HTERT RPE-1 (cell line): Measurements from ENCODE around the gene SLIT3.

ENCODE experiments used
- in situ Hi-C: fragments of 300-500 bp; cut with MboI; formaldehyde crosslinking; loops from 4 replicates; pipeline ENCODE4 v1.14.3; 2020; ENCODE audit warnings: low sequenced_read_pairs

The SLIT3 gene

GRCh38 chr5:168817591-168817990 lies 483.3 kb downstream of the SLIT3 start:
- in situ Hi-C loops: no loop called here

DNA sequence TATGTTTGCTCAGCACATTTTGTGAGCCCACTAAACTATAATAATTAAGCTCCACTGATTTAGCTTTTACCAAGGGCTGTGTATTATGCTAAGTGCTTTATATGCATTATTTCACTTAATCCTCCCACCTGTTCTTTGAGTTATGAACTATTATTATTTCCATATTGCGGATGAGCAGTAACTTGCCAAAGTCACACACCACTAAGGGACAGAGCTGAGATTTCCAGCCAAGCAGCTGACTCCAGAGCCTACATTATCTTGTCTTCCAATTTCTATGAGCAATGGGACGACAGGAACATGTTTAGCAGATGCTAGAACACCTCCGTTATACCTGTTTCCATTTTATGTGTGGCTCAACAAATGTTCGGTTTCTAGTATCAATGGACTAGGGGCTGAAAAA lies 484.3 kb downstream of the SLIT3 start:
- in situ Hi-C loops: no loop called here

DNA sequence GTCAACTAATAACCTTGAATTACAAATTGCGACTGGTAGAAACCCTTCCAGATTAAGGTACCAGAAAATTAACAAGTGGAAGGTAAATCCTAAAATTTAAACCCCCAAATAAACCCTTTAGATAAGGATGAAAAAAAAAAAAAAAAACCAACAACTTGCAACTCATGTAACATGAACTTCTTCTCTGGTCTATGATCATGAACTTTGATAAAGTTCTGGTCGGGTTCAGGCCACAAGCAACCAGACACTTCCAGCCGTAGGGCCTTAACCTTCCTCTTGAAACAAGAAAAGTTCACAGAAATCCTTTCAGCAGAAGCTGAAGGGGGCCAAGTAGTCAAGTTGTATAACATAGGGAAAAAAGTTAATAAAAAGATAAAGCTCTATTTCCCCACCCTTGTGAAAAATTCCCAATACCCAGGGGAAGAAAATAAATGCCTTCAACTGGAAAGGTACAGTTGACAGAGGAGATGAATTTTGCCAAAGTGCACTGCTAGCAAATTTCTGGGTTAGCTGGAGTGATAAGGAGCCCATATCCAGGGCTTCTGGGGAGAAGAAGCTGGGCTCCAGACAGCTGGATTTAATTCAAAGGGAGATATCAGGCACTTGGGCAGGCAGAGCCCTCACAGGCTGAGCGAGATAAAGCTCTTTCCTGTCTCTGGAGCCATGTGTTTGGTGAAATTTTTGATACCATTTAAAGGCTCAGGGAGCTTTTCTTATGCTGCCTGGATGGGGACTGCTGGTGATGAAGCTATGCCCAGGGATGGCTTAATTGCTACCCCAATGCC lies 487.6 kb downstream of the SLIT3 start:
- in situ Hi-C loops: no loop called here

GRCh38 chr5:168810641-168811040 lies 490.3 kb downstream of the SLIT3 start:
- in situ Hi-C loops: no loop called here

DNA sequence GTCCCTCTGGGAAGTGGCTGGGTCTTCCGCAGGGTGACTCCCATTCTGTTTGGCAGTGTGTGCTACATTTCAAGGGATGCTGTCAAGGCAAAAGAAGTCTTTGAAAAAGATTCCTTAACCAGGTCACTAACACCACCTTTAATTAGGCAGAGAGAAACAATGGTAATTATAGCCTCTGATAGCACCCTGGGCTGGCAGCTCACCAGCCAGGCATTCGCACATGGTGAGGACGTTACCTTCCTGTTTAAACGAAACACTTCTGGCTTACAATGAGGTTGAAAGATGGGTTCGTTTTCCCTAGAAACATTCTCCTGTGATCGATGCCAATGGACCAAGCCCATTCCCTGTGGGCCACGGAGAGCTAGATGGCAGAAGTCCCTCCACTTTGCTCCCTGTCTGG lies 491.7 kb downstream of the SLIT3 start:
- in situ Hi-C loops: no loop called here

DNA sequence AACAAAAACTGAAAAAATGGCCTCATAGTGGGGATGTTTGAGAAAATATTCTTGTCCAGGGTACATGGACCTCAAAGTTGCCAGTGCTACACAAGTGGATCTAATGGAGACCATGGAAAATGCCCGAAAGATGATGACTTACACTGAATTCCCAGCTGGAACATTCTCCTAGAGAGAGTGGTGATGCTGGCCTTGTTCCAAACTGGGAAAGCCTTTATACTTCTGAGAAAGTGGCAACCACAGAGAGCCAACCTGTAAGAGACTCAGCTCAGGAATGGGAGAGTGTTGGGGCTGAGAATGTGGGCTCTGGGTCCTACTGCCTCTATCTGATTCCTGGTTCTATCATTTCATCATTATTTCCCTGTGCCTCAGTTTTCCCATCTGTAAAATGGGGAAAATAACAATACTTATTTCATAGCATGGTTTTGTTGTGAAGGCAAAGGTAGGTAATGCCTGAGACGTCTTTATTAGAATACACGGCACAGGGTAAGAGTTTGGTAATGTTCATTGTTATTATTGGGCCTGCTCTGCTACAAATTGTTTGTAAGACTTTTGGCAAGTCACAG lies 492.8 kb downstream of the SLIT3 start:
- in situ Hi-C loops: no loop called here

DNA sequence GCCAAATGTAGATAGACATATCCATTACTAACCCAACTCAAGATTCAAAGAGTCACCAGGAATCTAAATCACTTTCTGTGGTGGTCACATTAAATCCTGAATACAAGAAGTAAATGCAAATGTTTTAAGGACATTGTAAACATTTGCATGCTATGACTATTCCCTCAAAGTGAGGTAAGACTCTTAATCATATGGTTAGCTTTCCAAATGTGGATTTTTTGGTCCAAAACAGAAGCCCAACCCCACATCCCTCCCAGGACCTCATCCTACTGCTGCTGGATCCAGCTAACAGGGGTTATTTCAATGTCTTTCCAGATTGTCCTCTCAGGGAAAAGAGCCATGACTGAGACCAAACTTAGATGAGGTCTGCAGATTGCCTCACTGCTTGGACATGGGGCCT lies 493.7 kb downstream of the SLIT3 start:
- in situ Hi-C loops: no loop called here

DNA sequence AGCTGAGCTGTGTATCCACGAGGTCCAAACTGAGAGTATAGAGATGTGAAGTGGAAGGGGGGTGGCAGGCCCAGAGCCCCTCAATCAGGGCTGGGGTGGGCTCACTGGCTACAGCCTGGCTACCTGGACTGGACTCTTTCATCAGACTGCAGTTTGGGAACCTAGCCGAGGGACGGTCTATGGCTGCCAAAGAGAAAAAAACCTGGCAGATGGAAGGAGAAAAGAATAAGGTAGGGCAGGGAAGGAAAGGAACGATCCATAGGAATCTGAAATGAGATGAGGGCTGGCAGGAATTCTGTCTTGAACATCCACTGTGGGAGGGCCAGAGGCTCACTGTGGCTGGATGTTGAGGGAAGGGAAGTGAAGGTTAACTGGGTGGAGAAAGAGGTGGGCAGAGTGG lies 497.4 kb downstream of the SLIT3 start:
- in situ Hi-C loops: no loop called here

- in situ Hi-C loops: no loop called here
These were observed 498.6 kb downstream of the SLIT3 start for GRCh38 chr5:168802337-168802736.

DNA sequence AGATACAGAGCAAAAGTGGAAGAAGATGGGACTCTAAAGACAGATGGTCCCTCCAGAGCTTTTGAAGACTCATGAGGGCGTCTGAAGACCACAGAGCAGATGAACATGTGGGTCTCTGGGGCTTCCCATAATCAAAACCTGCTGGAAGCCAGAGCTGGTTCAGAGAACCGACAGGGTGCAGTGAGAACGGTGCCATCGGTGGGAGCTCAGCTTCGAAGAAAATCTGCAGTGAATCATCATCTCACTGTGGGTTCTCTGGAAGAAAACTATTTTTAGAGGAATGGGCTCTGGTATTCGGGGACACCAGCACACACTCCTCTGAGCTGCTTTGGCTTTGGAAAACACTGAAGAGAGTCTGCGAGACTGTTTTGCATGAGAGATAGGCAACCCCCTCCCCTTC lies 499.4 kb downstream of the SLIT3 start:
- in situ Hi-C loops: no loop called here

GRCh38 chr5:168800701-168801100 lies 500.2 kb downstream of the SLIT3 start:
- in situ Hi-C loops: no loop called here

GRCh38 chr5:168798065-168799023 lies 502.6 kb downstream of the SLIT3 start:
- in situ Hi-C loops: no loop called here

- in situ Hi-C loops: no loop called here
These were observed 504.1 kb downstream of the SLIT3 start for GRCh38 chr5:168796593-168797580.

DNA sequence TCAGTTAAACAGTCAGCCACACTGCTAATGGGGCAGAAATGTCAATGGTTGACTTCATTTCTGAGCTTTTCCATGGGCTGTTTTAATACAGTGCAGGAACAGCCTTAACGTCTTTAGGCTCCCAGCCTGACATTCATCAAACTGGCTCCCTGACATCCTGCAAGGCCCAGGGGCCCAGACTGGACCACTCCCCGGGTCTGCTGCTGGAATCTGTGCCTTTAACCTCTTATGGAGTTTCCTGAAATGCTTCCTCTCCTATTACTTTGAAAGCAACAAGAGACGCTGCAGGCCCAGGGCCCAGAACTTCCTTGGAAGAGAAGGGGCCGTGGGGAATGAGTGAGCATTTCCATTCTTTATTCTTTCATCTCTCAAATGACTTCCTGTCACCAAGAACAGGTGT lies 504.9 kb downstream of the SLIT3 start:
- in situ Hi-C loops: no loop called here

GRCh38 chr5:168793841-168794837 lies 506.8 kb downstream of the SLIT3 start:
- in situ Hi-C loops: no loop called here

DNA sequence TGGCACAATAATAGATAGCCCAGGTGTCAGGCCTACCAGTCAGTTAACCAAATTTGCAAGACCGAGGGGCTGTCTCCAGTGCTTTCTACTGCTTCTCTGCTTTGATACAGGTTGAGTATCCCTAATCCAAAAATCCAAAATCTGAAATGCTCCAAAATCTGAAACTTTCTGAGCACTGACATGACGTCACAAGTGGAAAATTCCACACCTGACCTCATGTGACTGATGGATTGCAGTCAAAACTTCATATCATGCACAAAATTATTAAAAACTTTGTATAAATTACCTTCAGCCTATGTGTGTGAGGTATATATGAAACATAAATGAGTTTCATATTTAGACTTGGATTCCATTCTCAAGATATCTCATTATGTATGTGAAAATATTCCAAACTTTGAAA lies 508.3 kb downstream of the SLIT3 start:
- in situ Hi-C loops: no loop called here

- in situ Hi-C loops: no loop called here
These were observed 510.2 kb downstream of the SLIT3 start for GRCh38 chr5:168790671-168791250.

DNA sequence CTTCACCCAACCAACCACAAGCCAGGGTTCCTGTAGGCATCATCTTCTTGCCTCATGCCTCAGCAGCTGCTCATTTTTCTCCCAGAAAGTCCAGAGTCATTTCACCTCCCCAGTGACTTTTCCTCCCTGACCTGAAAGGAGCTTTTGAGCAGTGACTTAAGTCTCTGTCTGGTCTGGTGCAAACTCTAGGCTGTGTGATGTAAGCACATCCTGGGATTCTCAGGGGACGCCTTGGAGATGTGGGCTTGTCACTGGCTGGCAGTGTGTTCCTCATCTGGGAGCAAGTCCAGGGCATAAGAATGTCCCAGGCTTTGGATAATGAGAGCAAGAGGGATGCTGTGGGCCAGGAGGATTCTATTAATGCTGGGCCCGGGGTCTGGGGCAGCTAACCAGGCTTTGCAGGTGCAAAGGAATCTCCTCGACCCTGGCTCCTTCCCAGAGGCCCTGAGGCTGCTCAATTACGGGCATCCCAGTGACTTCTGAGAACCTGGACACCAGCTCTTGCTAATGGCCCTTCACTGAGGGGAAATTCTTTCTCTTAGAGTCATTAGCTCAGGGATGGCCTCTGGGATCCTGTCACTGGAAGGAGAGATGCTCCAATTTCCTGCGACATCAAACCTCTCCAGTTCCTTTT lies 510.8 kb downstream of the SLIT3 start:
- in situ Hi-C loops: no loop called here
